ENCODE measurements around the gene SH3YL1. TPM values are rescaled to one million over a fixed set of nuclear protein-coding genes. Genes with fewer than 3 reads are reported as not detected.
A peak's percentile ranks its signal among the peaks of the same experiment; 100 is the strongest.

Gene SH3YL1
- 19.6 TPM for polyA plus RNA-seq (2013, experiment 1 of 2)
- 22.7 TPM for polyA plus RNA-seq (2013, experiment 2 of 2)

GRCh38 chr2:263774-264492 is at the start of gene SH3YL1:
SH3YL1 (minus strand) TSS chr2:264032; CDS start chr2:263984, 48 bp downstream.
- WGBS, 2 experiments (ENCODE audit: insufficient coverage in 2 of 2), result 18 to 20% methylated on average over 38 to 67 of the region's 77 CpGs
- Histone ChIP-seq H3K9me3 (ENCODE audit: control insufficient read depth, low read length) (peaks cover 17% of the 10 kb centered on the region), H3K27ac (ENCODE audit: low read depth, low read length, severe bottlenecking) (peak within 1 kb of the TSS; percentile 75), H3K36me3 (ENCODE audit: control insufficient read depth, insufficient read depth, low read length) (peaks cover 41% of the 10 kb centered on the region), H3K4me3 (ENCODE audit: extremely low read depth, insufficient read depth, low read length, poor library complexity, severe bottlenecking) (peak within 1 kb of the TSS; percentile 91), H3K4me1 (ENCODE audit: control insufficient read depth, insufficient read depth, low read length, poor library complexity, severe bottlenecking) (peaks cover 10% of the 10 kb centered on the region)

GRCh38 chr2:310994-311393 is 47.2 kb upstream of the SH3YL1 start:
- Histone ChIP-seq H3K4me3 (ENCODE audit: extremely low read depth, insufficient read depth, low read length, poor library complexity, severe bottlenecking) (no peak overlapping the region), H3K27ac (ENCODE audit: low read depth, low read length, severe bottlenecking) (no peak overlapping the region), H3K4me1 (ENCODE audit: control insufficient read depth, insufficient read depth, low read length, poor library complexity, severe bottlenecking) (peaks cover 8% of the 10 kb centered on the region), H3K9me3 (ENCODE audit: control insufficient read depth, low read length) (no peaks in the 10 kb centered on the region), H3K36me3 (ENCODE audit: control insufficient read depth, insufficient read depth, low read length) (no peaks in the 10 kb centered on the region)
- 82% methylated on average over 2 of the region's 5 CpGs; no CpG with 5 or more reads in 1 of the 2 experiments for WGBS, 2 experiments (ENCODE audit: insufficient coverage in 2 of 2)

- no peak overlapping the region for H3K27ac ChIP-seq (ENCODE audit: low read depth, low read length, severe bottlenecking)
- H3K9me3 ChIP-seq (ENCODE audit: control insufficient read depth, low read length), result no peaks in the 10 kb centered on the region
- H3K4me3 ChIP-seq (ENCODE audit: extremely low read depth, insufficient read depth, low read length, poor library complexity, severe bottlenecking), result no peak overlapping the region
- peaks cover 8% of the 10 kb centered on the region for H3K4me1 ChIP-seq (ENCODE audit: control insufficient read depth, insufficient read depth, low read length, poor library complexity, severe bottlenecking)
- 57 to 67% methylated on average over 2 to 7 of the region's 10 CpGs for WGBS, 2 experiments (ENCODE audit: insufficient coverage in 2 of 2)
- no peaks in the 10 kb centered on the region for H3K36me3 ChIP-seq (ENCODE audit: control insufficient read depth, insufficient read depth, low read length)
Measured at GRCh38 chr2:309954-310510, 46.2 kb upstream of the SH3YL1 start.

GRCh38 chr2:309148-309953 is 45.5 kb upstream of the SH3YL1 start:
- Histone ChIP-seq H3K4me3 (ENCODE audit: extremely low read depth, insufficient read depth, low read length, poor library complexity, severe bottlenecking) (no peak overlapping the region), H3K4me1 (ENCODE audit: control insufficient read depth, insufficient read depth, low read length, poor library complexity, severe bottlenecking) (peaks cover 8% of the 10 kb centered on the region), H3K9me3 (ENCODE audit: control insufficient read depth, low read length) (no peaks in the 10 kb centered on the region), H3K36me3 (ENCODE audit: control insufficient read depth, insufficient read depth, low read length) (no peaks in the 10 kb centered on the region), H3K27ac (ENCODE audit: low read depth, low read length, severe bottlenecking) (peak overlapping the region; percentile 23)
- WGBS, 2 experiments (ENCODE audit: insufficient coverage in 2 of 2), result 40 to 50% methylated on average over 8 to 10 of the region's 13 CpGs

GRCh38 chr2:305366-305765 is 41.5 kb upstream of the SH3YL1 start:
- Histone ChIP-seq H3K4me1 (ENCODE audit: control insufficient read depth, insufficient read depth, low read length, poor library complexity, severe bottlenecking) (peaks cover 8% of the 10 kb centered on the region), H3K9me3 (ENCODE audit: control insufficient read depth, low read length) (peaks cover 4% of the 10 kb centered on the region), H3K27ac (ENCODE audit: low read depth, low read length, severe bottlenecking) (no peak overlapping the region), H3K4me3 (ENCODE audit: extremely low read depth, insufficient read depth, low read length, poor library complexity, severe bottlenecking) (no peak overlapping the region), H3K36me3 (ENCODE audit: control insufficient read depth, insufficient read depth, low read length) (no peaks in the 10 kb centered on the region)
- 85 to 88% methylated on average over 8 to 9 of the region's 9 CpGs for WGBS, 2 experiments (ENCODE audit: insufficient coverage in 2 of 2)

- Histone ChIP-seq H3K4me3 (ENCODE audit: extremely low read depth, insufficient read depth, low read length, poor library complexity, severe bottlenecking) (no peak overlapping the region), H3K9me3 (ENCODE audit: control insufficient read depth, low read length) (peaks cover 4% of the 10 kb centered on the region), H3K36me3 (ENCODE audit: control insufficient read depth, insufficient read depth, low read length) (no peaks in the 10 kb centered on the region), H3K27ac (ENCODE audit: low read depth, low read length, severe bottlenecking) (no peak overlapping the region), H3K4me1 (ENCODE audit: control insufficient read depth, insufficient read depth, low read length, poor library complexity, severe bottlenecking) (no peaks in the 10 kb centered on the region)
- 74 to 77% methylated on average over 2 to 3 of the region's 3 CpGs for WGBS, 2 experiments (ENCODE audit: insufficient coverage in 2 of 2)
Measured at GRCh38 chr2:296354-296753, 32.5 kb upstream of the SH3YL1 start.

GRCh38 chr2:295090-295489 is 31.3 kb upstream of the SH3YL1 start:
- no peaks in the 10 kb centered on the region for H3K9me3 ChIP-seq (ENCODE audit: control insufficient read depth, low read length)
- 81 to 100% methylated on average over 1 to 4 of the region's 5 CpGs for WGBS, 2 experiments (ENCODE audit: insufficient coverage in 2 of 2)
- H3K4me1 ChIP-seq (ENCODE audit: control insufficient read depth, insufficient read depth, low read length, poor library complexity, severe bottlenecking), result no peaks in the 10 kb centered on the region
- no peak overlapping the region for H3K27ac ChIP-seq (ENCODE audit: low read depth, low read length, severe bottlenecking)
- no peak overlapping the region for H3K4me3 ChIP-seq (ENCODE audit: extremely low read depth, insufficient read depth, low read length, poor library complexity, severe bottlenecking)
- H3K36me3 ChIP-seq (ENCODE audit: control insufficient read depth, insufficient read depth, low read length), result no peaks in the 10 kb centered on the region

- Histone ChIP-seq H3K36me3 (ENCODE audit: control insufficient read depth, insufficient read depth, low read length) (no peaks in the 10 kb centered on the region), H3K9me3 (ENCODE audit: control insufficient read depth, low read length) (no peaks in the 10 kb centered on the region), H3K4me3 (ENCODE audit: extremely low read depth, insufficient read depth, low read length, poor library complexity, severe bottlenecking) (peak overlapping the region; percentile 31), H3K4me1 (ENCODE audit: control insufficient read depth, insufficient read depth, low read length, poor library complexity, severe bottlenecking) (peaks cover 7% of the 10 kb centered on the region), H3K27ac (ENCODE audit: low read depth, low read length, severe bottlenecking) (no peak overlapping the region)
- WGBS, 2 experiments (ENCODE audit: insufficient coverage in 2 of 2), result 0% methylated on average over 10 to 11 of the region's 15 CpGs
Measured at GRCh38 chr2:290090-290722, 26.4 kb upstream of the SH3YL1 start.

GRCh38 chr2:289362-290089 is 25.7 kb upstream of the SH3YL1 start:
- Histone ChIP-seq H3K9me3 (ENCODE audit: control insufficient read depth, low read length) (no peaks in the 10 kb centered on the region), H3K27ac (ENCODE audit: low read depth, low read length, severe bottlenecking) (no peak overlapping the region), H3K36me3 (ENCODE audit: control insufficient read depth, insufficient read depth, low read length) (no peaks in the 10 kb centered on the region), H3K4me3 (ENCODE audit: extremely low read depth, insufficient read depth, low read length, poor library complexity, severe bottlenecking) (peak overlapping the region; percentile 31), H3K4me1 (ENCODE audit: control insufficient read depth, insufficient read depth, low read length, poor library complexity, severe bottlenecking) (peaks cover 11% of the 10 kb centered on the region)
- WGBS, 2 experiments (ENCODE audit: insufficient coverage in 2 of 2), result 0 to 2% methylated on average over 30 of the region's 60 CpGs
